DND-41 (cell line): ENCODE measurements around the gene RALA.

Experiments used
- ATAC-seq: fragments of 200-7000 bp; cut with Tn5 transposase; 3 replicates; pipeline ENCODE4 v1.9.1; 2021; ENCODE audit warnings: low read depth; ENCODE audit not compliant: insufficient read depth
- DNase-seq: peaks from one replicate; pipeline ENCODE4 v3.0.0-alpha.2; 2020
- H2AFZ ChIP-seq: 2 replicates; pipeline ENCODE4 v1.6.0; 2012; ENCODE audit warnings: low read depth, low read length
- H3K27ac ChIP-seq: 2 replicates; pipeline ENCODE4 v1.5.1; 2012; ENCODE audit warnings: low read length, inconsistent platforms
- H3K27me3 ChIP-seq: fragments of 200-600 bp; sonication (generic); 2 replicates; pipeline ENCODE4 v1.6.0; 2012; ENCODE audit warnings: low read length, mild to moderate bottlenecking, inconsistent platforms; ENCODE audit not compliant: insufficient read depth, poor library complexity
- H3K36me3 ChIP-seq: 2 replicates; pipeline ENCODE4 v1.5.1; 2012; ENCODE audit warnings: low read length, inconsistent platforms; ENCODE audit not compliant: insufficient read depth
- H3K4me1 ChIP-seq: 2 replicates; pipeline ENCODE4 v1.5.1; 2012; ENCODE audit warnings: mild to moderate bottlenecking, low read length; ENCODE audit not compliant: insufficient read depth
- H3K4me2 ChIP-seq: 2 replicates; pipeline ENCODE4 v1.6.0; 2012; ENCODE audit warnings: mild to moderate bottlenecking, moderate library complexity, low read length, inconsistent platforms; ENCODE audit not compliant: insufficient read depth
- H3K4me3 ChIP-seq, 2 experiments: fragments of 200-600 bp in 1 of 2; shearing (Covaris generic) in 1 of 2; 2 replicates each; pipeline ENCODE4 v1.5.1; 2012 to 2016; ENCODE audit warnings: inconsistent platforms in 2 of 2, low read length in 2 of 2, mild to moderate bottlenecking in 2 of 2, low read depth in 1 of 2, moderate library complexity in 1 of 2
- H3K79me2 ChIP-seq: 2 replicates; pipeline ENCODE4 v1.6.0; 2012; ENCODE audit warnings: low read length, inconsistent platforms; ENCODE audit not compliant: insufficient read depth
- H3K9ac ChIP-seq: 2 replicates; pipeline ENCODE4 v1.6.0; 2012; ENCODE audit warnings: low read depth, mild to moderate bottlenecking, inconsistent platforms, low read length, moderate library complexity
- H3K9me3 ChIP-seq: 2 replicates; pipeline ENCODE4 v1.5.1; 2012; ENCODE audit warnings: low read length, moderate library complexity, mild to moderate bottlenecking, inconsistent platforms; ENCODE audit not compliant: insufficient read depth, severe bottlenecking
- H4K20me1 ChIP-seq: 2 replicates; pipeline ENCODE4 v1.6.0; 2012; ENCODE audit warnings: low read length; ENCODE audit not compliant: insufficient read depth
- CTCF ChIP-seq: IDR thresholded peaks from 2 replicates; pipeline ENCODE4 v1.5.1; 2012; ENCODE audit warnings: borderline replicate concordance, low read length, moderate library complexity, mild to moderate bottlenecking; ENCODE audit not compliant: poor library complexity, severe bottlenecking; ENCODE audit errors: extremely low read depth
- EZH2 ChIP-seq: IDR thresholded peaks from 3 replicates; pipeline ENCODE4 v1.6.1; 2012; ENCODE audit warnings: borderline replicate concordance, low read depth, mild to moderate bottlenecking, moderate library complexity, low read length, inconsistent platforms; ENCODE audit not compliant: severe bottlenecking

RALA gene

DNA sequence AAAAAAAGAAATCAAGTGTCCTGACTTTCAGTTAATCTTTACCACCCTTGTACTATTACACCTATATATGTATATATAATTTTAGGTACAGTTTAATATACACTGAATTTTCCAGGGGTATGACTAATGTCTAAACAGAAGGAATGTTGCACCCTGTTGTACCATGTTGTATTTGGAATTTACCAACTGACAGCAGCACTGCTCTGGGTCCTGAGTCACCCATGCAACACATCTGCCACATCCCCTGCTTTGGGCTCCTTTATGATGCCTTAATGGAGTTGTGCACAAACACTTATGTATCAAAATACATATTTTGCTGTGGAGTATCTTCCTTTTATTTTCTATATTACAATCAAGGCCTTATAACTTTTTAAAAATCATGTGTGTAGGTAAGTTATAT lies 36.0 kb upstream of the RALA start:
- no peak overlapping the region for H2AFZ ChIP-seq
- no peak overlapping the region for H3K4me2 ChIP-seq
- no peaks in the 10 kb centered on the region for H4K20me1 ChIP-seq
- no peaks in the 10 kb centered on the region for H3K9me3 ChIP-seq
- no peaks in the 10 kb centered on the region for H3K27me3 ChIP-seq
- H3K79me2 ChIP-seq = no peaks in the 10 kb centered on the region
- no peak overlapping the region for H3K27ac ChIP-seq
- H3K36me3 ChIP-seq = no peaks in the 10 kb centered on the region
- TF ChIP-seq CTCF = no peak
- TF ChIP-seq EZH2 = no peak
- no peak overlapping the region for H3K9ac ChIP-seq
- DNase-seq (no peak), ATAC-seq (no peak)
- peaks cover 24% of the 10 kb centered on the region for H3K4me1 ChIP-seq
- H3K4me3 ChIP-seq = no peak overlapping the region

DNA sequence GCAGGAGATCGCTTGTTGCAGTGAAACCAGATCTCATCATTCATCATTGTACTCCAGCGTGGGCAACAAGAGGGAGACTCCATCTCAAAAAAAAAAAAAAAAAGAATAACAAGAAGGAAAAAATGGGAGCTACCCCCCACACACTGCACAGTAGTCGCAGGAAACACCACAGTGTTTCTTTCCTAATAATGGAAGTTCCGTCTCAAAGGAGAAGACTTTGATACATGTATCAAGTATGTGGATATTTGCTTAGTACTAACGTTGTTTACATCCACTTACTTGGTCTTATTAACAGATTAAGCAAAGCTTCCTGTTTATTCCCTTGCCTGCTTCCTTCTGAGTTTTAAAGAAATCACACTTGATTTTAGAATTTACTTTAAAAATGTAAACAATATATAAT lies 35.0 kb upstream of the RALA start:
- Histone ChIP-seq H3K27ac (no peak overlapping the region), H3K4me3 (no peak overlapping the region), H3K27me3 (no peaks in the 10 kb centered on the region), H2AFZ (no peak overlapping the region), H3K4me1 (peaks cover 24% of the 10 kb centered on the region), H3K79me2 (no peaks in the 10 kb centered on the region), H3K9me3 (no peaks in the 10 kb centered on the region), H3K4me2 (no peak overlapping the region), H3K9ac (no peak overlapping the region), H4K20me1 (no peaks in the 10 kb centered on the region), H3K36me3 (no peaks in the 10 kb centered on the region)
- ATAC-seq (no peak), DNase-seq (no peak)
- TF ChIP-seq CTCF (no peak), EZH2 (no peak)

DNA sequence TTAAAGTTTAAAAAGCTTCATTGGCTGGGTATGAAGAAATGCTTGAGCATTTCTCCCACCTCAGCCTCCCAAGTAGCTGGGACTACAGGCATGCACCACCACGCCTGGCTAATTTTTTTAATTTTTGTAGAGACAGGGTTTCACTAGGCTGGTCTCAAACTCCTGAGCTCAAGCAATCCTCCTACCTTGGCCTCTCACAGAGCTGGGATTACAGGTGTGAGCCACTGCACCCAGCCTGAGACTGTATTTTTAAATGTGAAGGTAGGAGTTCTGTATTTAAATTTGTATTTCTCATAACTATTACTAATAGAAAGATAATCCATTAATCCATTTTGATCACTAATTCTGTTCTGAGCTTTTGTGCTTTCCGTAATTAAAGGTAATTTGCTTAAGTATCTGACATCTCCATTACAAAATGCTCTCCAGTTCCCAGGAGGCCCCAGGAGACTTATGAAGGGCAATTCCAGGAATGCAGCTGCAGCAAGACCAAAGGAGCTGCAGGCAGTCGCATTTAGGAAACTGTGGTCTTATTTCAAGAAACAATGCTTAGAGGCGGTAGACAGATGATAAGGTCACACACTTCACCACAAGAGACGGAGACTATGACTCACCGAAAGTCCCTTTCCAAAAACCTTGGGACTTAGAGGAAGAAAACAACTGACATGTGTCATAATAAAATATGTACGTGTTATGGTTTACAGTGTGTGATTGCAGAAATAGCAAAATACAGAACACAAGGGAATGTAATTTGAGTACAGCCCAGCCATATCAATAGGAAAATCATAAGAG lies 33.9 kb upstream of the RALA start:
- Histone ChIP-seq H3K4me2 (peak overlapping the region; percentile 19), H2AFZ (no peak overlapping the region), H3K9ac (no peak overlapping the region), H3K79me2 (no peaks in the 10 kb centered on the region), H3K27ac (0 out of 2 replicates have a peak overlapping the region, but pooled peaks have one; percentile 45), H3K4me3 (no peak overlapping the region; a peak in 1 of 4 replicates), H3K36me3 (no peaks in the 10 kb centered on the region), H3K9me3 (no peaks in the 10 kb centered on the region), H3K4me1 (peaks cover 24% of the 10 kb centered on the region), H4K20me1 (no peaks in the 10 kb centered on the region), H3K27me3 (no peaks in the 10 kb centered on the region)
- peak; percentile 78 for DNase-seq
- TF ChIP-seq CTCF (no peak), EZH2 (no peak)
- peak; percentile 99 for ATAC-seq
